Measurements from ENCODE around the gene AVEN.

AVEN gene

GRCh38 chr15:33980159-33980558, 58.8 kb downstream of the AVEN start:
- no peak for ATAC-seq
- Mint-ChIP-seq H3K9me3 (no peaks in the 10 kb centered on the region), H3K36me3 (no peaks in the 10 kb centered on the region), H3K4me3 (no peak overlapping the region), H3K27ac (no peak overlapping the region), H3K4me1 (peaks cover 5% of the 10 kb centered on the region)
- no peak for DNase-seq (ENCODE audit: low spot score in 2 of 2)

- no peaks in the 10 kb centered on the region for H3K9me3 Mint-ChIP-seq
- DNase-seq (ENCODE audit: low spot score in 2 of 2) (no peak), ATAC-seq (no peak)
- no peaks in the 10 kb centered on the region for H3K36me3 Mint-ChIP-seq
- H3K4me1 Mint-ChIP-seq, result no peaks in the 10 kb centered on the region
- H3K4me3 Mint-ChIP-seq, result no peak overlapping the region
- H3K27ac Mint-ChIP-seq, result no peak overlapping the region
These were observed 63.9 kb downstream of the AVEN start for GRCh38 chr15:33975022-33975565.

- no peak for DNase-seq (ENCODE audit: low spot score in 2 of 2)
- Mint-ChIP-seq H3K4me3 (no peak overlapping the region), H3K9me3 (no peaks in the 10 kb centered on the region), H3K27ac (no peak overlapping the region), H3K4me1 (no peaks in the 10 kb centered on the region), H3K36me3 (no peaks in the 10 kb centered on the region)
- no peak for ATAC-seq
These were observed 67.2 kb downstream of the AVEN start for GRCh38 chr15:33971811-33972210.

- Mint-ChIP-seq H3K9me3 (no peaks in the 10 kb centered on the region), H3K4me1 (no peaks in the 10 kb centered on the region), H3K27ac (no peak overlapping the region), H3K4me3 (no peak overlapping the region), H3K36me3 (no peaks in the 10 kb centered on the region)
- no peak for ATAC-seq
- no peak for DNase-seq (ENCODE audit: low spot score in 2 of 2)
These were observed 70.2 kb downstream of the AVEN start for GRCh38 chr15:33968821-33969220.

GRCh38 chr15:33968224-33968623, 70.8 kb downstream of the AVEN start, which contains the start of gene CHRM5:
Gene CHRM5, plus strand, starts transcription at chr15:33968497. Its CDS starts 94,221 bp downstream, at chr15:34062718.
- H3K4me3 Mint-ChIP-seq, result no peak within 1 kb of the TSS
- DNase-seq (ENCODE audit: low spot score in 2 of 2) (no peak), ATAC-seq (no peak)
- no peak within 1 kb of the TSS for H3K27ac Mint-ChIP-seq
- H3K36me3 Mint-ChIP-seq, result no peaks in the 10 kb centered on the region
- no peaks in the 10 kb centered on the region for H3K4me1 Mint-ChIP-seq
- H3K9me3 Mint-ChIP-seq, result no peaks in the 10 kb centered on the region

DNA sequence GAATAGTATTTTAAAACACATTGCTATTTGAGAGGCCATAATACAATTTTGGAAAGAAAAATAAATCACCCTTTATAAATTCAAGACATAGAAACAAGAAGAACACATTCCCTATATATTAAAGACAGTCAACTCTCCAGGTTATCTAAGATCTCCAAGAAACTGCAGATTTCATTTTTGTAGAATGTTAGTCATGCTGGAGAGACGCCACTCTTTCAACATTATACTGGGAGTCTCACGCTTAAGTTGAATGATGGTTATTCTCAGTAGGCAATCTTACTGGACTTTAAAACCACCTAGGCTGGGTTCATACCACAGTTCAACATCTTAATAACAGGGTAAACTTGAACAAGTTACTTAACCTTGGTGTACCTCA, 74.4 kb downstream of the AVEN start:
- Mint-ChIP-seq H3K4me1 (no peaks in the 10 kb centered on the region), H3K4me3 (no peak overlapping the region), H3K36me3 (no peaks in the 10 kb centered on the region), H3K9me3 (no peaks in the 10 kb centered on the region), H3K27ac (no peak overlapping the region)
- DNase-seq (ENCODE audit: low spot score in 2 of 2), result no peak
- ATAC-seq, result no peak

DNA sequence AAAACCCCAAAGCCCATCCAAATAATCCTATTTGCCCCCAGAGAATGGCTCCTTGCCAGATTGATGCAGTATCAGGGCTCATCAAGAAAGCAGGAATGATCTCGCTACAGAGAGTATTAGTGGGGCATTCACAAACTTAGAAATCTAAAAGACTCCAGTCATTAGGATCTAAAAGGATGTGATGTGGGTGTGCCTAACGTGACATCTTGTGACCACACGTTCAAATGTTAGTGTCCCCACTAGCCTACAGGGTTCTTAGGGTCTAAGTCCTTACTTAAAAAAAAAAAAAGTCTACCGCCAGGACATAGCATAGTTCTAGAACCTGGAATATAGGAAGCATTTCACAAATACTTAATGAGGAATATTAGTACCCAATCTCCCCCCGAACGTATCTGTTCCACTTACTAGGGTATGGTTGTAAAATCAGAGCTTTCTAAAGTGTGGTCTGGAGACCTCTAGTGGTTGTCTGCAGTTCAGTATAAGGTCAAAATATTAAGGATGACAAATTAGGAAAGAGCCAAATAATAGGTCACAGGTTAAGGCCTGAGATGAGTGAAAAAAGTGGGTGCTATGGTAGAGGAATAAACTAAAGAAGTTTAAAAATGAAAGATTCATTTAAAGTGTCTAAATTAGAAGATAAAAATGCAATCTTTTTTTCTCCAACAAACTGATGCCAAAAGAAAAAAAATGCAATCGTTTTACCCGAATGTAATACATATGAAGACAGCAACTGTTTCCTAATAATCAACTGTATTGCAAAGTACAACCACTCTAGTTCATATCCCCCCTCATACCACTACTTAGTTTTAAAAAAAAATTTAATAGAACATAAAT, 75.0 kb downstream of the AVEN start:
- peak; percentile 59 for ATAC-seq

GRCh38 chr15:33960549-33960935, 78.5 kb downstream of the AVEN start:
- no peak for DNase-seq (ENCODE audit: low spot score in 2 of 2)
- peaks cover 13% of the 10 kb centered on the region for H3K4me1 Mint-ChIP-seq
- no peak overlapping the region for H3K4me3 Mint-ChIP-seq
- H3K9me3 Mint-ChIP-seq, result no peaks in the 10 kb centered on the region
- no peak for ATAC-seq
- no peak overlapping the region for H3K27ac Mint-ChIP-seq
- H3K36me3 Mint-ChIP-seq, result no peaks in the 10 kb centered on the region

More for the DNA sequence above, 75.0 kb downstream of the AVEN start:
- H3K27ac Mint-ChIP-seq, result no peak overlapping the region
- H3K9me3 Mint-ChIP-seq, result no peaks in the 10 kb centered on the region
- peaks cover 4% of the 10 kb centered on the region for H3K4me1 Mint-ChIP-seq
- no peaks in the 10 kb centered on the region for H3K36me3 Mint-ChIP-seq
- DNase-seq (ENCODE audit: low spot score in 2 of 2), result no peak
- H3K4me3 Mint-ChIP-seq, result no peak overlapping the region

DNA sequence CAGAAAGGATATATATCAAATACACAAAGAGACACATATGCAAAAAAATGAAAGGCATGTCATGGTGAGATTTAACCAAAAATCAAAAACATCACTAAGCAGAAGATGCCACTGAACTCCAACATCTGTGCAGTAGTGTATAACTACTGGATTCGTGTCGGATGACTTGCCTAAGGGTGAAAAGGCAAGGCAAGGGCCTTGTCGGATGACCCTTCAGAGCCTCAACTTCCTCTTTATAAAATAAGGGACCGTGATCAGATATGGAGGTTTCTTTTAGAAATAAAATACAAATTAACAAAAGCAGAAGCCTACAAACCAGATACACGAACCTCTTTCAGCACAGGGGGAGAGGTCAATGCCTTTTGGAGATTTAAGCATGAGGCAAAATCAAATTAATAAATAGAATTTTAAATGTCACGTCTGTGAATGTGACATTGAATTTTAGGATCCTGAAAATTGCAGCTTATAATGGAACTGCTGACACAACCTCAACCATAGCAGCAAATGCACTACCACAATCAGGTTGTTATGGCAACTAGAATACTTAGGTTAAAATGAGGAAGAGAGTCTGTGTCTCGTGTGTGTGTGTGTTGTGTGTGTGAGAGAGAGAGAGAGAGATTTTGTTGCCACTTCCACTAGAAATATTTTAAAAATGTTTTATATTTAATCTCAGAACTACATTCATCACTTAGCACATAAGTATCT, 79.0 kb downstream of the AVEN start:
- ATAC-seq, result no peak
- peaks cover 13% of the 10 kb centered on the region for H3K4me1 Mint-ChIP-seq

GRCh38 chr15:33956397-33956796, 82.6 kb downstream of the AVEN start:
- DNase-seq (ENCODE audit: low spot score in 2 of 2), result no peak
- Mint-ChIP-seq H3K4me3 (no peak overlapping the region), H3K4me1 (peaks cover 13% of the 10 kb centered on the region), H3K27ac (no peak overlapping the region), H3K36me3 (no peaks in the 10 kb centered on the region), H3K9me3 (no peaks in the 10 kb centered on the region)
- peak; percentile 52 for ATAC-seq

More for the DNA sequence above, 79.0 kb downstream of the AVEN start:
- DNase-seq (ENCODE audit: low spot score in 2 of 2), result no peak
- Mint-ChIP-seq H3K27ac (no peak overlapping the region), H3K36me3 (no peaks in the 10 kb centered on the region), H3K9me3 (no peaks in the 10 kb centered on the region), H3K4me3 (no peak overlapping the region)

- DNase-seq (ENCODE audit: low spot score in 2 of 2) (no peak), ATAC-seq (no peak)
- Mint-ChIP-seq H3K27ac (no peak overlapping the region), H3K36me3 (no peaks in the 10 kb centered on the region), H3K9me3 (no peaks in the 10 kb centered on the region), H3K4me3 (no peak overlapping the region), H3K4me1 (peaks cover 13% of the 10 kb centered on the region)
These were observed 83.1 kb downstream of the AVEN start for GRCh38 chr15:33955945-33956344.

- H3K4me3 Mint-ChIP-seq, result no peak overlapping the region
- ATAC-seq, result no peak
These were observed 92.9 kb downstream of the AVEN start for GRCh38 chr15:33946152-33946551.

DNA sequence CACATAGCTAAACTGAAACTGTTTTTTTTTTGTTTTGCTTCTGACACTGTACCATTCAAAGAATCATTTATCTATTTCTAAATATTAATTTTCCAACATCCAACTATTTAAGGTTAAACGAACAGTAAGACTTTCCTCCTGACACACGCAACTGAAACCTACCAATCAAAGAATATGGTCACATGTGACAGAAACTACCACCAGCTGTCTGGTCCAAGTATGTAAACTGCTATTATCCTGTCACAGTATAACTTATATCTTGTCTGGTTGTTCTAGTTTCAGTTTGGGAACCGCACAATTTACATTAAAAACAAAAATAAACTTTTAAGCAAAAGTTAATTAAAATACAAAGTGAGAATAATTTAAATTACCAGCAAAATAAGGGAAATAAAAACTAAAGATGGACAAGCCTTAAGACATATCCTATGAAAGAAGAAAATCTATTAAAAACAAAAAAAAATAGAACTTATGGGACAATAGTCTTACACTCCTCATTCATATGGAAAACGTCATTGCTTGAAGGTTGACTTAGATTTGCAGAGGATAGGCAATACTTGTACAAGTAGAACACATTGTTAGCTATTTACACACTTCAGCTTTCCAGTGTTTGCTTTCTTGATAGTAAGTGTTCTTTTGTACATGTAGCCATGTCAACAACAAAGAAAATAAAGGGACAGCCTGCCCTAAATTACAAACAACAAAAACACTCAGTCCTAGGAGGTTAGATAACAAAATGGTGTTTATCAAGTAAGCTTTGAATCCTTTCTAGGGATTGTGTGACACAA, 97.5 kb downstream of the AVEN start:
- DNase-seq (ENCODE audit: low spot score in 2 of 2) (no peak), ATAC-seq (no peak)
- Mint-ChIP-seq H3K4me3 (no peak overlapping the region), H3K27ac (no peak overlapping the region), H3K9me3 (no peaks in the 10 kb centered on the region), H3K36me3 (no peaks in the 10 kb centered on the region), H3K4me1 (no peaks in the 10 kb centered on the region)

More at GRCh38 chr15:33946152-33946551, 92.9 kb downstream of the AVEN start:
- DNase-seq (ENCODE audit: low spot score in 2 of 2), result no peak
- Mint-ChIP-seq H3K27ac (peak overlapping the region; percentile 4), H3K4me1 (no peaks in the 10 kb centered on the region), H3K9me3 (no peaks in the 10 kb centered on the region), H3K36me3 (no peaks in the 10 kb centered on the region)

GRCh38 chr15:33934921-33935320, 104.1 kb downstream of the AVEN start:
- no peaks in the 10 kb centered on the region for H3K36me3 Mint-ChIP-seq
- H3K27ac Mint-ChIP-seq, result no peak overlapping the region
- DNase-seq (ENCODE audit: low spot score in 2 of 2), result no peak
- ATAC-seq, result no peak
- H3K4me1 Mint-ChIP-seq, result no peaks in the 10 kb centered on the region
- no peaks in the 10 kb centered on the region for H3K9me3 Mint-ChIP-seq
- H3K4me3 Mint-ChIP-seq, result no peak overlapping the region

GRCh38 chr15:33934396-33934795, 104.6 kb downstream of the AVEN start:
- H3K4me3 Mint-ChIP-seq, result no peak overlapping the region
- H3K4me1 Mint-ChIP-seq, result no peaks in the 10 kb centered on the region
- no peaks in the 10 kb centered on the region for H3K9me3 Mint-ChIP-seq
- DNase-seq (ENCODE audit: low spot score in 2 of 2) (no peak), ATAC-seq (no peak)
- no peaks in the 10 kb centered on the region for H3K36me3 Mint-ChIP-seq
- H3K27ac Mint-ChIP-seq, result no peak overlapping the region
